ENCODE results near the gene CDH4. TPM values are rescaled to one million over a fixed set of nuclear protein-coding genes. Genes with fewer than 3 reads are reported as not detected.

CDH4 gene
- total and polyA plus RNA-seq, 7 donors, result under 0.01 to 0.06 TPM; not detected in 5

GRCh38 chr20:61780066-61780465, 528.0 kb downstream of the CDH4 start:
- intact Hi-C loops (cut with DNase I), result no loop called here
- H3K27ac ChIP-seq, result no peak overlapping the region
- 84 to 88% methylated on average over 7 of the region's 7 CpGs for WGBS, 2 donors
- no peaks in the 10 kb centered on the region for H3K36me3 ChIP-seq
- no peaks in the 10 kb centered on the region for H3K4me1 ChIP-seq
- H3K27me3 ChIP-seq, result peaks cover 0 to 12% (median 0%) of the 10 kb centered on the region in 3 donors
- H3K9me3 ChIP-seq, result peaks cover 4 to 9% (median 7%) of the 10 kb centered on the region in 4 donors
- DNase-seq, result no peak
- no peak for TF ChIP-seq POLR2A (IDR thresholded peaks at IDR 0.05)
- TF ChIP-seq EP300 (IDR thresholded peaks at IDR 0.05), result no peak
- no peak for TF ChIP-seq POLR2AphosphoS5 (IDR thresholded peaks at IDR 0.05)
- TF ChIP-seq CTCF (IDR thresholded peaks at IDR 0.05), result no peak
- no peak overlapping the region for H3K4me3 ChIP-seq

- no peaks in the 10 kb centered on the region for H3K27me3 ChIP-seq
- TF ChIP-seq CTCF (IDR thresholded peaks at IDR 0.05) (no peak), POLR2AphosphoS5 (IDR thresholded peaks at IDR 0.05) (no peak), EP300 (IDR thresholded peaks at IDR 0.05) (no peak), POLR2A (IDR thresholded peaks at IDR 0.05) (no peak)
- H3K27ac ChIP-seq, result no peak overlapping the region
- intact Hi-C loops (cut with DNase I), result no loop called here
- H3K4me3 ChIP-seq, result no peak overlapping the region
- no peak for DNase-seq
- WGBS, 2 donors, result 69 to 81% methylated on average over 18 of the region's 18 CpGs
- H3K9me3 ChIP-seq, result peaks cover 4 to 9% (median 7%) of the 10 kb centered on the region in 4 donors
- no peaks in the 10 kb centered on the region for H3K36me3 ChIP-seq
- no peaks in the 10 kb centered on the region for H3K4me1 ChIP-seq
Observed at GRCh38 chr20:61784801-61785566, 532.9 kb downstream of the CDH4 start.

GRCh38 chr20:61785567-61785816, 533.4 kb downstream of the CDH4 start:
- Histone ChIP-seq H3K36me3 (no peaks in the 10 kb centered on the region), H3K27ac (no peak overlapping the region), H3K4me1 (no peaks in the 10 kb centered on the region), H3K9me3 (peaks cover 4 to 9% (median 7%) of the 10 kb centered on the region in 4 donors), H3K27me3 (no peaks in the 10 kb centered on the region), H3K4me3 (no peak overlapping the region)
- WGBS, 2 donors, result 91 to 94% methylated on average over 1 of the region's 1 CpG
- no peak for TF ChIP-seq CTCF (IDR thresholded peaks at IDR 0.05)
- TF ChIP-seq EP300 (IDR thresholded peaks at IDR 0.05), result no peak
- TF ChIP-seq POLR2A (IDR thresholded peaks at IDR 0.05), result no peak
- TF ChIP-seq POLR2AphosphoS5 (IDR thresholded peaks at IDR 0.05), result no peak
- intact Hi-C loops (cut with DNase I), result no loop called here
- DNase-seq, result no peak

- no peaks in the 10 kb centered on the region for H3K4me1 ChIP-seq
- WGBS, 2 donors, result 78 to 81% methylated on average over 14 of the region's 14 CpGs
- H3K36me3 ChIP-seq, result no peaks in the 10 kb centered on the region
- no peaks in the 10 kb centered on the region for H3K27me3 ChIP-seq
- TF ChIP-seq CTCF (IDR thresholded peaks at IDR 0.05), result no peak
- intact Hi-C loops (cut with DNase I), result no loop called here
- no peak overlapping the region for H3K27ac ChIP-seq
- no peak for DNase-seq
- no peak overlapping the region for H3K4me3 ChIP-seq
- peaks cover 4 to 9% (median 7%) of the 10 kb centered on the region in 4 donors for H3K9me3 ChIP-seq
Observed at GRCh38 chr20:61786230-61786629, 534.2 kb downstream of the CDH4 start.

DNA sequence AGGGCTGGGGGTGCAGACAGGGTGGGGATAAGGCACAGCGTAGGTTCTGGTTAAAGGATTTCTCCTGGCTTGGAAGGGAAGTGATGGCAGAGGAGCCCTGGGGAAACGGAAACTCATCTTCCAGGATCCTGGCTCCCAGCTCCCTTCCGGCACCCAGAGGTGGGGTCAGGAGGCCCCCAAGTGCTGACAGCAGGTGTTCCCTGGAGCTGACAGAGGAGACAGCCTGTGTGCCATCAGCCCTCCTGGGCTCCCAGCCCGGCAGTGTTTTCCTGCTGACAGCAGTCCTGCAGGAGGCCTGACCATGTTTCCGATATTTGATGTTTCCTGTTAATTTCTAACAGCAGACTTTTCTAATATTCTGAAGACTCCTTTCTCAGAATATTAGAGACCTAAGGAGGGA, 536.3 kb downstream of the CDH4 start:
- no peak overlapping the region for H3K4me3 ChIP-seq
- intact Hi-C loops (cut with DNase I), result no loop called here
- H3K27ac ChIP-seq, result no peak overlapping the region
- no peak for DNase-seq
- H3K36me3 ChIP-seq, result no peaks in the 10 kb centered on the region
- WGBS, 2 donors, result 68 to 73% methylated on average over 5 of the region's 5 CpGs
- no peaks in the 10 kb centered on the region for H3K4me1 ChIP-seq
- H3K27me3 ChIP-seq, result no peaks in the 10 kb centered on the region
- TF ChIP-seq CTCF (IDR thresholded peaks at IDR 0.05), result no peak
- TF ChIP-seq POLR2AphosphoS5 (IDR thresholded peaks at IDR 0.05), result no peak
- no peak for TF ChIP-seq EP300 (IDR thresholded peaks at IDR 0.05)
- no peak for TF ChIP-seq POLR2A (IDR thresholded peaks at IDR 0.05)
- no peaks in the 10 kb centered on the region for H3K9me3 ChIP-seq

Measured in sigmoid colon (tissue), 7 donors.